PC-9 (cell line): Measurements from ENCODE around the gene TMEM221. TPM values are rescaled to one million over a fixed set of nuclear protein-coding genes. Genes with fewer than 3 reads are reported as not detected.
A peak's percentile ranks its signal among the peaks of the same experiment; 100 is the strongest.

Experiments
- BruUV-seq: library from RNA; stranded (reverse); fragments of 400-500 nt; replicated peaks from 2 replicates; lab custom pipeline; 2021; lab: Mats Ljungman, UMichigan
- CTCF ChIA-PET: fragments of 300-600 bp; sonication (Branson Sonifier 250); formaldehyde crosslinking; loops from one replicate; lab custom pipeline; 2022; ENCODE audit warnings: antibody characterized with exemption; lab: Charles Lee
- POLR2A ChIA-PET: fragments of 300-600 bp; sonication (Branson Sonifier 250); formaldehyde crosslinking; loops from one replicate; lab custom pipeline; 2022; ENCODE audit warnings: antibody characterized with exemption; ENCODE audit not compliant: unreplicated experiment; lab: Charles Lee
- DNase-seq, 2 experiments: peaks; one replicate each; pipeline versions ENCODE4 v3.0.0 to v3.0.0-alpha.2; 2015 to 2022; ENCODE audit warnings: mixed read lengths in 1 of 2
- H2AFZ ChIP-seq: fragments of 200-600 bp; sonication (generic); 2 replicates; pipeline ENCODE4 v1.8.1; 2017; ENCODE audit warnings: antibody characterized with exemption
- H3F3A ChIP-seq: fragments of 200-600 bp; sonication (generic); 2 replicates; pipeline ENCODE4 v1.8.1; 2017; ENCODE audit warnings: antibody characterized with exemption, mild to moderate bottlenecking, low read depth; ENCODE audit not compliant: insufficient read depth
- H3K27ac ChIP-seq: fragments of 200-600 bp; sonication (generic); 2 replicates; pipeline ENCODE4 v1.6.1; 2016; ENCODE audit warnings: mixed run types
- H3K27me3 ChIP-seq: fragments of 200-600 bp; sonication (generic); 2 replicates; pipeline ENCODE4 v1.6.1; 2016; ENCODE audit warnings: low read depth, mixed run types; ENCODE audit not compliant: insufficient read depth
- H3K36me3 ChIP-seq: fragments of 200-600 bp; sonication (generic); 2 replicates; pipeline ENCODE4 v1.6.1; 2016; ENCODE audit warnings: low read depth, mixed run types
- H3K4me1 ChIP-seq: fragments of 200-600 bp; sonication (generic); replicated peaks from 2 replicates; pipeline ENCODE4 v1.6.1; 2016; ENCODE audit warnings: mixed run types; ENCODE audit not compliant: insufficient read depth
- H3K4me2 ChIP-seq: fragments of 200-600 bp; sonication (generic); 2 replicates; pipeline ENCODE4 v1.6.1; 2017; ENCODE audit warnings: mixed run types
- H3K4me3 ChIP-seq: fragments of 200-600 bp; sonication (generic); 2 replicates; pipeline ENCODE4 v1.6.1; 2016; ENCODE audit warnings: mixed run types
- H3K79me2 ChIP-seq: fragments of 200-600 bp; sonication (generic); 2 replicates; pipeline ENCODE4 v1.6.1; 2017; ENCODE audit warnings: low read depth, mixed run types
- H3K9me2 ChIP-seq: fragments of 200-600 bp; sonication (generic); 2 replicates; pipeline ENCODE4 v1.8.1; 2017; ENCODE audit warnings: mild to moderate bottlenecking; ENCODE audit not compliant: insufficient read depth
- H3K9me3 ChIP-seq: fragments of 200-600 bp; sonication (generic); 2 replicates; pipeline ENCODE4 v1.8.1; 2016; ENCODE audit warnings: low read depth; ENCODE audit not compliant: insufficient read depth
- H4K20me1 ChIP-seq: fragments of 200-600 bp; sonication (generic); 2 replicates; pipeline ENCODE4 v1.8.1; 2017; ENCODE audit not compliant: insufficient read depth
- CTCF ChIP-seq: fragments of 200-600 bp; sonication (generic); conservative IDR thresholded peaks from 2 replicates; pipeline ENCODE4 v1.6.1; 2017; ENCODE audit warnings: mixed run types, antibody characterized with exemption, mild to moderate bottlenecking, moderate library complexity
- EZH2 ChIP-seq: fragments of 200-600 bp; sonication (generic); IDR thresholded peaks from 2 replicates; pipeline ENCODE4 v1.8.0; 2017; ENCODE audit warnings: antibody characterized with exemption, low read depth
- intact Hi-C: fragments of 100-400 bp; cut with micrococcal nuclease; formaldehyde crosslinking; loops from one replicate; pipeline ENCODE4 v1.10.0; 2022; ENCODE audit not compliant: unreplicated experiment
- total RNA-seq: library from RNA; stranded (reverse); gene quantifications from 2 replicates; pipeline ENCODE4 v1.2.3, GENCODE V29; 2021

The TMEM221 gene
- total RNA-seq, 1 experiment from 2014 or later, result 2.0 TPM

- Histone ChIP-seq H3K9me3 (no peaks in the 10 kb centered on the region), H3K4me3 (no peak overlapping the region), H3K36me3 (no peaks in the 10 kb centered on the region), H3K27ac (peak overlapping the region; percentile 54), H3K9me2 (no peaks in the 10 kb centered on the region), H3K79me2 (peaks cover 15% of the 10 kb centered on the region), H3K27me3 (no peaks in the 10 kb centered on the region), H3K4me2 (0 out of 2 replicates have a peak overlapping the region, but pooled peaks have one; percentile 3), H3F3A (peaks cover 28% of the 10 kb centered on the region), H4K20me1 (no peaks in the 10 kb centered on the region), H2AFZ (no peak overlapping the region), H3K4me1 (peaks cover 37% of the 10 kb centered on the region)
- DNase-seq, result peak; percentile 57 to 87
- POLR2A ChIA-PET, result no interaction called here
- no TSS peak for BruUV-seq
- intact Hi-C loops, result loop anchor here (5.0 to 10.0 kb wide), 3 partner anchors 82 to 384 kb away; partner anchors contain the start of genes COLGALT1 and RPL18A
- no peak for TF ChIP-seq CTCF
- no peak for TF ChIP-seq EZH2
- CTCF ChIA-PET, result interaction anchor here (0.6 to 1.1 kb wide), 3 partner anchors 23 to 158 kb away, joined by 4 to 7 read pairs (median 5); no protein-coding TSS in a partner anchor
Observed at GRCh38 chr19:17473041-17473440, 24.6 kb upstream of the TMEM221 start.

GRCh38 chr19:17471410-17472125, 23.1 kb upstream of the TMEM221 start:
- no peak for TF ChIP-seq CTCF
- TF ChIP-seq EZH2, result no peak
- ChIA-PET CTCF (interaction anchor here (0.5 to 1.4 kb wide), 2 partner anchors 10 to 25 kb away, joined by 3 to 4 read pairs; no protein-coding TSS in a partner anchor), POLR2A (interaction anchor here (0.6 to 0.7 kb wide), 2 partner anchors 48 to 359 kb away, joined by 3 to 6 read pairs; no protein-coding TSS in a partner anchor)
- no peak overlapping the region for H3K27ac ChIP-seq
- H3F3A ChIP-seq, result peaks cover 39% of the 10 kb centered on the region
- no peaks in the 10 kb centered on the region for H3K36me3 ChIP-seq
- BruUV-seq, result TSS peak; percentile 28
- no peaks in the 10 kb centered on the region for H3K27me3 ChIP-seq
- intact Hi-C loops, result loop anchor here (2.0 to 10.0 kb wide), 4 partner anchors 39 to 386 kb away; partner anchors contain the start of genes COLGALT1, PGLS and RPL18A
- H3K4me2 ChIP-seq, result peak overlapping the region; percentile 94
- H3K79me2 ChIP-seq, result peaks cover 15% of the 10 kb centered on the region
- no peak overlapping the region for H2AFZ ChIP-seq
- no peaks in the 10 kb centered on the region for H4K20me1 ChIP-seq
- DNase-seq, result no peak
- no peaks in the 10 kb centered on the region for H3K9me2 ChIP-seq
- peak overlapping the region; percentile 88; the same call in 1 of the 2 replicates for H3K4me3 ChIP-seq
- H3K4me1 ChIP-seq, result peaks cover 37% of the 10 kb centered on the region
- H3K9me3 ChIP-seq, result no peaks in the 10 kb centered on the region

- intact Hi-C loops, result loop anchor here (2.0 to 10.0 kb wide), 4 partner anchors 41 to 387 kb away; partner anchors contain the start of genes COLGALT1, PGLS and RPL18A
Observed at GRCh38 chr19:17470068-17470841, 21.8 kb upstream of the TMEM221 start, which contains the start of gene SLC27A1. TSS of gene SLC27A1 (plus strand) at chr19:17470524. CDS start at chr19:17470541, 17 bp downstream.

More at GRCh38 chr19:17470068-17470841, 21.8 kb upstream of the TMEM221 start, which contains the start of gene SLC27A1:
- no peak for TF ChIP-seq EZH2
- no peak for TF ChIP-seq CTCF
- ChIA-PET POLR2A (interaction anchor here (0.6 to 0.8 kb wide), 2 partner anchors 50 to 153 kb away, joined by 4 to 5 read pairs; partner anchors contain the start of gene MVB12A), CTCF (interaction anchor here (0.5 to 1.4 kb wide), 2 partner anchors 26 to 305 kb away, joined by 4 to 5 read pairs; no protein-coding TSS in a partner anchor)
- H3K36me3 ChIP-seq, result no peaks in the 10 kb centered on the region
- no peaks in the 10 kb centered on the region for H3K9me3 ChIP-seq
- peak within 1 kb of the TSS; percentile 94 for H3K4me2 ChIP-seq
- H3K9me2 ChIP-seq, result no peaks in the 10 kb centered on the region
- H3F3A ChIP-seq, result peaks cover 38% of the 10 kb centered on the region
- BruUV-seq, result no TSS peak
- H3K4me1 ChIP-seq, result peaks cover 31% of the 10 kb centered on the region
- H3K27ac ChIP-seq, result peak within 1 kb of the TSS; percentile 71
- H2AFZ ChIP-seq, result peak within 1 kb of the TSS; percentile 94
- H3K79me2 ChIP-seq, result peaks cover 15% of the 10 kb centered on the region
- DNase-seq, result peak; percentile 98 to 99
- no peaks in the 10 kb centered on the region for H4K20me1 ChIP-seq
- peak within 1 kb of the TSS; percentile 88 for H3K4me3 ChIP-seq
- no peaks in the 10 kb centered on the region for H3K27me3 ChIP-seq
